H1 (cell line): Measurements from ENCODE around the gene BSG. TPM values are rescaled to one million over a fixed set of nuclear protein-coding genes. Genes with fewer than 3 reads are reported as not detected.

Experiments
- CTCF ChIA-PET: fragments of 300-600 bp; sonication (Branson Sonifier 250); formaldehyde crosslinking; loops from one replicate; lab custom pipeline; 2021; ENCODE audit not compliant: partially characterized antibody; lab: Charles Lee
- POLR2A ChIA-PET: fragments of 300-600 bp; sonication (Branson Sonifier 250); formaldehyde crosslinking; loops from one replicate; lab custom pipeline; 2021; ENCODE audit warnings: inconsistent platforms; ENCODE audit not compliant: partially characterized antibody; lab: Charles Lee
- DNase-seq, 2 experiments: peaks; one replicate each; pipeline versions ENCODE4 v3.0.0 to v3.0.0-alpha.2; 2010 to 2022; ENCODE audit warnings: low spot score in 2 of 2, low read depth in 1 of 2, mixed read lengths in 1 of 2
- FAIRE-seq: peaks from 2 replicates; lab custom pipeline; 2011; peaks lifted over from hg19 to GRCh38; lab: Jason Lieb, UNC
- H2AFZ ChIP-seq: 2 replicates; pipeline ENCODE4 v1.8.1; 2012; ENCODE audit warnings: low read length, inconsistent platforms
- H2AK5ac ChIP-seq: 2 replicates; pipeline ENCODE4 v1.6.1; 2013; ENCODE audit warnings: low read depth, low read length
- H2BK120ac ChIP-seq: replicated peaks from 2 replicates; pipeline ENCODE3; 2013; ENCODE audit warnings: low read depth, low read length, inconsistent platforms
- H2BK12ac ChIP-seq: 2 replicates; pipeline ENCODE4 v1.6.1; 2013; ENCODE audit warnings: low read depth, low read length
- H2BK15ac ChIP-seq: 2 replicates; pipeline ENCODE4 v1.6.1; 2013; ENCODE audit warnings: low read length
- H2BK20ac ChIP-seq: 2 replicates; pipeline ENCODE4 v1.6.1; 2013; ENCODE audit warnings: low read length
- H2BK5ac ChIP-seq: 2 replicates; pipeline ENCODE4 v1.6.1; 2013; ENCODE audit warnings: low read depth, low read length
- H3K14ac ChIP-seq: 2 replicates; pipeline ENCODE4 v1.6.1; 2013; ENCODE audit warnings: inconsistent platforms; ENCODE audit not compliant: insufficient read length
- H3K18ac ChIP-seq: 2 replicates; pipeline ENCODE4 v1.6.1; 2013; ENCODE audit warnings: low read length; ENCODE audit errors: extremely low read depth
- H3K23ac ChIP-seq: 2 replicates; pipeline ENCODE4 v1.6.1; 2013; ENCODE audit warnings: inconsistent platforms; ENCODE audit not compliant: insufficient read length
- H3K23me2 ChIP-seq: 2 replicates; pipeline ENCODE4 v1.6.1; 2013; ENCODE audit warnings: low read depth, low read length
- H3K27ac ChIP-seq: 2 replicates; pipeline ENCODE4 v1.6.1; 2011; ENCODE audit warnings: low read depth, low read length, inconsistent platforms
- H3K27me3 ChIP-seq, 4 experiments: replicated peaks in 1 of 4; 1 replicate in 1 of 4; 2 replicates in 3 of 4; pipeline versions ENCODE4 v1.6.1 to v1.8.1; 2011 to 2013; ENCODE audit warnings: low read length in 3 of 4, mild to moderate bottlenecking in 3 of 4, inconsistent platforms in 2 of 4, mixed read lengths in 2 of 4, moderate library complexity in 1 of 4; ENCODE audit not compliant: control insufficient read depth in 3 of 4, insufficient read depth in 3 of 4; ENCODE audit errors: extremely low read depth in 1 of 4
- H3K36me3 ChIP-seq, 4 experiments: 2 replicates each; pipeline versions ENCODE4 v1.6.1 to v1.8.1; 2011 to 2013; ENCODE audit warnings: mild to moderate bottlenecking in 4 of 4, low read length in 3 of 4, moderate library complexity in 2 of 4, control low read depth in 1 of 4, inconsistent platforms in 1 of 4; ENCODE audit not compliant: insufficient read depth in 4 of 4, control insufficient read depth in 2 of 4
- H3K4ac ChIP-seq: replicated peaks from 2 replicates; pipeline ENCODE3; 2013; ENCODE audit warnings: low read length, low read depth, mixed read lengths, inconsistent platforms; ENCODE audit not compliant: insufficient read length
- H3K4me1 ChIP-seq, 4 experiments: replicated peaks in 1 of 4; 1 replicate in 1 of 4; 2 replicates in 3 of 4; pipeline versions ENCODE4 v1.6.1 to v1.8.1; 2011 to 2013; ENCODE audit warnings: low read length in 3 of 4, inconsistent platforms in 2 of 4, mixed read lengths in 1 of 4; ENCODE audit not compliant: insufficient read depth in 4 of 4, control insufficient read depth in 3 of 4
- H3K4me2 ChIP-seq, 2 experiments: 2 replicates each; pipeline versions ENCODE4 v1.6.1 to v1.8.1; 2011 to 2013; ENCODE audit warnings: low read depth in 2 of 2, low read length in 2 of 2, control low read depth in 1 of 2, inconsistent platforms in 1 of 2, mild to moderate bottlenecking in 1 of 2; ENCODE audit not compliant: insufficient read depth in 1 of 2
- H3K4me3 ChIP-seq, 4 experiments: fragments of 200-600, 300-600 bp in 1 of 4; sonication (generic), shearing (Covaris generic), sonication (Bioruptor Twin) in 1 of 4; 2 replicates each; pipeline versions ENCODE4 v1.5.1 to v1.8.1; 2011 to 2016; ENCODE audit warnings: low read length in 4 of 4, low read depth in 3 of 4, control low read depth in 2 of 4, inconsistent platforms in 2 of 4, mild to moderate bottlenecking in 2 of 4, mixed read lengths in 1 of 4, moderate library complexity in 1 of 4; ENCODE audit not compliant: insufficient read depth in 2 of 4; ENCODE audit errors: extremely low read depth in 1 of 4
- H3K56ac ChIP-seq: replicated peaks from 2 replicates; pipeline ENCODE3; 2013; ENCODE audit warnings: low read depth, mild to moderate bottlenecking, mixed read lengths, low read length, inconsistent platforms; ENCODE audit not compliant: insufficient read length
- H3K79me1 ChIP-seq: 2 replicates; pipeline ENCODE4 v1.6.1; 2013; ENCODE audit warnings: low read depth, low read length, control low read depth
- H3K79me2 ChIP-seq, 2 experiments: 2 replicates each; pipeline versions ENCODE4 v1.6.1 to v1.8.1; 2012 to 2013; ENCODE audit warnings: low read length in 2 of 2, mild to moderate bottlenecking in 2 of 2, inconsistent platforms in 1 of 2; ENCODE audit not compliant: insufficient read depth in 2 of 2, control insufficient read depth in 1 of 2
- H3K9ac ChIP-seq, 4 experiments: replicated peaks in 1 of 4; 1 replicate in 1 of 4; 2 replicates in 3 of 4; pipeline versions ENCODE4 v1.6.1 to v1.8.1; 2011 to 2013; ENCODE audit warnings: low read depth in 3 of 4, low read length in 3 of 4, control low read depth in 2 of 4, mild to moderate bottlenecking in 2 of 4, moderate library complexity in 2 of 4, inconsistent platforms in 1 of 4; ENCODE audit errors: extremely low read depth in 1 of 4
- H3K9me3 ChIP-seq, 2 experiments: 2 replicates each; pipeline versions ENCODE4 v1.6.1 to v1.8.1; 2012 to 2013; ENCODE audit warnings: mild to moderate bottlenecking in 2 of 2, moderate library complexity in 2 of 2, control low read depth in 1 of 2, inconsistent platforms in 1 of 2, low read depth in 1 of 2, low read length in 1 of 2, mixed read lengths in 1 of 2; ENCODE audit not compliant: insufficient read depth in 2 of 2
- H4K20me1 ChIP-seq, 2 experiments: replicated peaks in 1 of 2; 2 replicates each; pipeline versions ENCODE3 to v1.8.1; 2011 to 2013; ENCODE audit warnings: inconsistent platforms in 2 of 2, low read length in 2 of 2, mild to moderate bottlenecking in 1 of 2; ENCODE audit not compliant: insufficient read depth in 2 of 2, control insufficient read depth in 1 of 2
- H4K5ac ChIP-seq: 2 replicates; pipeline ENCODE4 v1.6.1; 2013; ENCODE audit warnings: low read length, low read depth, mixed read lengths, inconsistent platforms; ENCODE audit not compliant: insufficient read length
- H4K8ac ChIP-seq: 2 replicates; pipeline ENCODE4 v1.8.0; 2013; ENCODE audit warnings: mild to moderate bottlenecking, moderate library complexity, low read length, inconsistent platforms; ENCODE audit not compliant: insufficient read depth; ENCODE audit errors: extremely low read depth
- H4K91ac ChIP-seq: replicated peaks from 2 replicates; pipeline ENCODE3; 2013; ENCODE audit warnings: low read length, mixed read lengths, inconsistent platforms; ENCODE audit not compliant: insufficient read length
- ASH2L ChIP-seq: fragments of 200-600, 300-600 bp; sonication (generic); IDR thresholded peaks from one replicate; pipeline ENCODE4 v1.7.1; 2017; ENCODE audit warnings: low read length
- BACH1 ChIP-seq: IDR thresholded peaks from 2 replicates; pipeline ENCODE4 v1.6.1; 2012; ENCODE audit warnings: low read length, improper control_type of control experiment
- EGR1 ChIP-seq: IDR thresholded peaks from 2 replicates; pipeline ENCODE4 v1.6.1; 2011; ENCODE audit warnings: low read depth, low read length, borderline replicate concordance
- FOSL1 ChIP-seq: IDR thresholded peaks from 2 replicates; pipeline ENCODE4 v1.6.1; 2011; ENCODE audit warnings: mild to moderate bottlenecking, low read depth, low read length, moderate library complexity; ENCODE audit not compliant: insufficient read depth
- KDM4A ChIP-seq: IDR thresholded peaks from one replicate; pipeline ENCODE4 v1.7.1; 2012; ENCODE audit warnings: low read depth, mild to moderate bottlenecking, moderate library complexity, low read length, inconsistent platforms; ENCODE audit not compliant: severe bottlenecking
- KDM5A ChIP-seq: fragments of 200-600 bp; IDR thresholded peaks from 2 replicates; pipeline ENCODE4 v1.7.1; 2012; ENCODE audit warnings: mild to moderate bottlenecking, low read length, inconsistent platforms, mixed read lengths
- POLR2A ChIP-seq, 2 experiments: IDR thresholded peaks; 1 replicate in 1 of 2; 2 replicates in 1 of 2; pipeline ENCODE4 v1.6.1; 2011; ENCODE audit warnings: low read depth in 2 of 2, low read length in 2 of 2, mild to moderate bottlenecking in 2 of 2; ENCODE audit errors: control extremely low read depth in 1 of 2
- RNF2 ChIP-seq: fragments of 200-900, 300-1000 bp; sonication (generic); IDR thresholded peaks from 2 replicates; pipeline ENCODE4 v1.7.1; 2016; ENCODE audit warnings: borderline replicate concordance, low read depth, mild to moderate bottlenecking, antibody characterized with exemption, low read length; ENCODE audit not compliant: poor library complexity, severe bottlenecking; ENCODE audit errors: missing control alignments
- TBP ChIP-seq: IDR thresholded peaks from 2 replicates; pipeline ENCODE4 v1.6.1; 2011; ENCODE audit warnings: low read depth, low read length, improper control_type of control experiment
- WGBS, 2 experiments: shearing (Covaris generic) in 1 of 2; methylation state at CpG; one replicate each; pipeline versions ENCODE4 v1.1.6 to v1.1.7; 2013 to 2015; ENCODE audit warnings: low lambda C conversion rate in 2 of 2, mixed read lengths in 2 of 2, inconsistent platforms in 1 of 2, low coverage in 1 of 2, missing lambda C conversion rate in 1 of 2; ENCODE audit not compliant: insufficient replicate concordance in 2 of 2, insufficient coverage in 1 of 2, insufficient read length in 1 of 2; ENCODE audit errors: extremely low coverage in 1 of 2, missing lambda C conversion rate in 1 of 2; 5-methylcytosine and 5-hydroxymethylcytosine counted together
- polyA plus RNA-seq, 7 experiments: library from polyadenylated mRNA; depleted of rRNA in 3 of 7; stranded (reverse) in 5 of 7; unstranded in 2 of 7; fragments of >200 nt in 5 of 7; fragments of 200-250 nt in 2 of 7; gene quantifications; 1 replicate in 5 of 7; 2 replicates in 1 of 7; 4 replicates in 1 of 7; pipeline versions ENCODE4 v1.2.1 to v1.2.3, GENCODE V29; 2011 to 2013; ENCODE audit warnings: missing spikeins in 2 of 7, mixed read lengths in 2 of 7
- total RNA-seq: library from RNA; stranded (reverse); fragmentation: NEBNext Ultra II Directional; extraction: Animal tissue kit (Norgen Biotek cat#: 25700); gene quantifications from 2 replicates; pipeline ENCODE4 v1.2.1, GENCODE V29; 2021

The BSG gene
- total and polyA plus RNA-seq, 2 of the 8 experiments (the other 6 are each of a cell fraction or from before 2014, with no cell fraction given), result 726 to 1,055 TPM

DNA sequence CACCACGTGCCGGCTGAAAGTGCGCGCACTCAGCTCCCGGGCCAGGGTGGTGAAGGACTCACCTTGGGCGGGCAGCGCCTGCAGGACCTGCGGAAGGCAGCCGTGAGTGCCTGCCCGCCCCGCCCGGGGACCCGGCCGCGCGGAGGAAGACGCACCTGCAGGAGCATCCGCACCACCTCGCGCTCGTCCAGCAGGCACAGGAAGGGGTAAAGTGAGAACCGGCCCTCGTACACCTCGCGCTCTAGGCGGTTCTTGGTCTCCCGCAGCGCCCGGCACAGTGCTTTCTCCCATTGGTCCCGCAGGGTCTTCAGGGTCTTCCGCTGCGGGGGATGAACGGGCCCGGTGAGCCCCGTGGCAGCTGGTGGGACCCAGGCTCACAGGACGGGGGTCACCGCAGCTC is 50.3 kb downstream of the BSG start:
- Histone ChIP-seq H3K4me3 (no peak overlapping the region), H4K5ac (no peak overlapping the region), H2BK20ac (no peak overlapping the region), H2AFZ (no peak overlapping the region), H3K56ac (no peak overlapping the region), H3K27ac (no peak overlapping the region), H2BK12ac (no peak overlapping the region), H3K18ac (no peak overlapping the region), H2AK5ac (no peak overlapping the region), H3K79me2 (no peaks in the 10 kb centered on the region; a peak in 1 of 4 replicates), H3K23me2 (no peaks in the 10 kb centered on the region), H3K36me3 (peaks cover 4 to 60% (median 35%) of the 10 kb centered on the region in 4 experiments; a peak in 7 of 8 replicates), H3K23ac (no peak overlapping the region), H3K79me1 (no peaks in the 10 kb centered on the region), H3K27me3 (no peaks in the 10 kb centered on the region), H3K4me1 (no peaks in the 10 kb centered on the region), H3K9me3 (no peaks in the 10 kb centered on the region), H3K4me2 (no peak overlapping the region), H2BK15ac (no peak overlapping the region), H2BK120ac (no peak overlapping the region), H2BK5ac (no peak overlapping the region), H3K4ac (no peak overlapping the region), H4K20me1 (peaks cover 3 to 13% of the 10 kb centered on the region in 2 experiments), H3K14ac (no peak overlapping the region), H4K8ac (peak overlapping the region; percentile 51; the same call in 1 of the 2 replicates), H4K91ac (no peak overlapping the region), H3K9ac (no peak overlapping the region)
- POLR2A ChIA-PET, result interaction anchor here (0.7 to 2.0 kb wide), 7 partner anchors 10 to 191 kb away, joined by 3 to 4 read pairs (median 3); no protein-coding TSS in a partner anchor
- CTCF ChIA-PET, result interaction anchor here (1.4 to 2.0 kb wide), 4 partner anchors 9 to 115 kb away, joined by 4 to 6 read pairs (median 5); no protein-coding TSS in a partner anchor
- FAIRE-seq (no peak), DNase-seq (no peak)
- no peak for TF ChIP-seq FOSL1
- no peak for TF ChIP-seq EGR1
- TF ChIP-seq KDM5A, result no peak
- no peak for TF ChIP-seq POLR2A (IDR thresholded peaks at IDR 0.05; ENCODE audit: control extremely low read depth in 1 of 2, low read depth in 2 of 2, low read length in 2 of 2)
- TF ChIP-seq TBP, result no peak
- TF ChIP-seq ASH2L, result no peak
- TF ChIP-seq BACH1, result no peak
- TF ChIP-seq KDM4A, result no peak
- TF ChIP-seq RNF2, result no peak
- 94% methylated on average over 37 of the region's 37 CpGs; no CpG with 5 or more reads in 1 of the 2 experiments for WGBS, 2 experiments
